K562 treated with DMSO at 1 percent for 4 hours (cell line): Measurements from ENCODE around the gene NUP85. TPM values are rescaled to one million over a fixed set of nuclear protein-coding genes. Genes with fewer than 3 reads are reported as not detected.

Experiments used
- total RNA-seq: library from RNA; unstranded; fragments of 300-600 nt; gene quantifications from 2 replicates; pipeline ENCODE4 v1.2.3, GENCODE V29; 2022; ENCODE audit not compliant: insufficient read depth

The NUP85 gene, protein sequence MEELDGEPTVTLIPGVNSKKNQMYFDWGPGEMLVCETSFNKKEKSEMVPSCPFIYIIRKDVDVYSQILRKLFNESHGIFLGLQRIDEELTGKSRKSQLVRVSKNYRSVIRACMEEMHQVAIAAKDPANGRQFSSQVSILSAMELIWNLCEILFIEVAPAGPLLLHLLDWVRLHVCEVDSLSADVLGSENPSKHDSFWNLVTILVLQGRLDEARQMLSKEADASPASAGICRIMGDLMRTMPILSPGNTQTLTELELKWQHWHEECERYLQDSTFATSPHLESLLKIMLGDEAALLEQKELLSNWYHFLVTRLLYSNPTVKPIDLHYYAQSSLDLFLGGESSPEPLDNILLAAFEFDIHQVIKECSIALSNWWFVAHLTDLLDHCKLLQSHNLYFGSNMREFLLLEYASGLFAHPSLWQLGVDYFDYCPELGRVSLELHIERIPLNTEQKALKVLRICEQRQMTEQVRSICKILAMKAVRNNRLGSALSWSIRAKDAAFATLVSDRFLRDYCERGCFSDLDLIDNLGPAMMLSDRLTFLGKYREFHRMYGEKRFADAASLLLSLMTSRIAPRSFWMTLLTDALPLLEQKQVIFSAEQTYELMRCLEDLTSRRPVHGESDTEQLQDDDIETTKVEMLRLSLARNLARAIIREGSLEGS
- total RNA-seq, result 51.6 and 61.5 TPM in 2 replicates

GRCh38 chr17:75205037-75205792 lies at the start of gene NUP85:
Gene NUP85 (plus strand): TSS chr17:75205679. CDS start chr17:75205762, 83 bp downstream.

DNA sequence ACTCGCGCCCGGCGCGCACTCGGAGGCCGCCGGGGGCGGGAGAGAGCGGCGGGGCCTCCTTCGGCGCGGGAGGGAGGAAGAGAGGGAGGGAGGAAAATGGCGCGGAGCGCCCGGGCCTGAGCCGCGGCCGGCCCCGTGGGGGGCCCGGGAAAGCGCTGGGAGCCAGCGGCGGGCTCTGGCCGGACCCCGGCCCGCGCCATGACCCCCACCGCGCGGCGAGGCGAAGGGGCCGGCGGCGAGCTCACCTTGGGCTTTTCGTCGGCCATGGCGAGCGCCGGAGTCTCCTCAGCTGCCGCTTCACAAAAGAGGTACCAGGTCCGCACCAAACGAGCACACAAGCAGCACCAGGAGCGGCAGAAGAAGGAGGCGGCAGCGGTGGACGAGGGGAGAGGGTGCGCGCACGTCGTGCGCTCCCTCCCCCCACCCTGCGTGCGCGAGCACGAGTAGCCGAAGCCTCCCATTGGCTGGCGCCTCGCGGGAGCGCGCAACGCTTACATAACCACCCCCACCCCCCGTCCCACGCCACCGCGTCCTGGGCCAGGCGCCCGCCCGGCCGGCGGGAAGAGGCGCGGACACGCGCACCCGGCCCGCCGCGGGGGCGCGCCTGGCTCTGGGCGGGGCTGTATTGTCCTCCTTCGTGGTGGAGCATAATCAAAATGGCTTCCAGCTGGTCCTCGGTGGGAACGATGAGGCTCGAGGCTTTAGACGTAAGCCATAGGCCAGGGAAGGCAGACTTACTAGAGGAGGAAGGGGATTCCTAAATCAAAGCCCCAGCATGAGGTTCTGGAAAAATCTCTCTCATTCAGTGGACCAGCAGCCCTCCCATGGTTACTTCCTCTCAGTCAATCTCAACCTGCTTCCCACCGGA lies 22.7 kb upstream of the NUP85 start, which contains the start of gene SUMO2:
Gene SUMO2, minus strand, starts transcription at position 391 of the 868 bp plus-strand sequence. Its CDS starts 125 bp downstream, at position 266.

GRCh38 chr17:75261336-75262111 lies 56.0 kb downstream of the NUP85 start, which contains the start of the genes GGA3 and MRPS7:
Gene GGA3 (minus strand): TSS chr17:75261606. CDS start chr17:75261587, 19 bp downstream.
Gene MRPS7 (plus strand): TSS chr17:75261879. CDS start chr17:75261901, 22 bp downstream.

DNA sequence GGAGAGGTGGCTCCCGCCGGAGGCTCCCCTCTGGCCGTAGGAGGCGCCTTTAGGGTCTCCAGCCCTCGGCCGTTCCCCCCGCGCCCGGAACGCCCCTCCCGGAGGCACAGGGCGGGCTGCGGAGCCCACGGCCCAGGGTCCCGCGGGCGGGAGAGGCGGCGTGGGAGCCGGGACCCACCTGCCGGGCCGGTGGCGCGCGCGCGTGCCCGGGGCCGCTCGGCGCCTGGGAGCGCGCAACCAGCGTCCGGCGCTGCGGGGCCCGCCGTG lies 65.4 kb downstream of the NUP85 start, which contains the start of gene MIF4GD:
Gene MIF4GD, minus strand, starts transcription at position 266 of the 267 bp plus-strand sequence. CDS start 1,036 bp downstream, outside the sequence.

Other genes starting within 250 kb of the NUP85 start
- 3.9 and 9.1 TPM in 2 replicates for gene HID1, start 232.9 kb upstream of the NUP85 start, total RNA-seq
- gene CDR2L, start 218.0 kb upstream of the NUP85 start, total RNA-seq, result 13.3 and 19.2 TPM in 2 replicates
- gene MRPL58, start 193.0 kb upstream of the NUP85 start, total RNA-seq, result 54.4 and 62.3 TPM in 2 replicates
- 428 and 454 TPM in 2 replicates for gene ATP5PD, start 158.7 kb upstream of the NUP85 start, total RNA-seq
- gene KCTD2, start 158.5 kb upstream of the NUP85 start, total RNA-seq, result 27.3 and 29.3 TPM in 2 replicates
- gene SLC16A5, start 117.7 kb upstream of the NUP85 start, total RNA-seq, result 2.7 and 7.1 TPM in 2 replicates
- gene ARMC7, start 95.7 kb upstream of the NUP85 start, total RNA-seq, result 26.8 and 34.7 TPM in 2 replicates
- 52.2 and 76.2 TPM in 2 replicates for gene NT5C, start 73.9 kb upstream of the NUP85 start, total RNA-seq
- gene JPT1, start 51.2 kb upstream of the NUP85 start, total RNA-seq, result 93.6 and 108 TPM in 2 replicates
- 141 and 150 TPM in 2 replicates for gene SUMO2, start 22.7 kb upstream of the NUP85 start, total RNA-seq
- gene GGA3, start 55.9 kb downstream of the NUP85 start, total RNA-seq, result 39.6 and 59.9 TPM in 2 replicates
- gene MRPS7, start 56.2 kb downstream of the NUP85 start, total RNA-seq, result 55.5 and 57.3 TPM in 2 replicates
- gene MIF4GD, start 65.6 kb downstream of the NUP85 start, total RNA-seq, result 48.9 and 50.6 TPM in 2 replicates
- gene SLC25A19, start 83.8 kb downstream of the NUP85 start, total RNA-seq, result 34.1 and 39.9 TPM in 2 replicates
- 96.5 and 102 TPM in 2 replicates for gene GRB2, start 200.0 kb downstream of the NUP85 start, total RNA-seq